Upper lobe of left lung (tissue), 6 donors: Measurements from ENCODE around the gene SULT2A1. TPM values are rescaled to one million over a fixed set of nuclear protein-coding genes. Genes with fewer than 3 reads are reported as not detected.
"Not testable (repeated sequence)": the region's sequence is repeated elsewhere in the genome, so short reads cannot be mapped to it uniquely, and the experiment has no call there.

Source experiments
- ATAC-seq, 2 donors: fragments of 200-7000 bp; cut with Tn5 transposase; one replicate each; pipeline ENCODE4 v1.9.1; 2022; ENCODE audit warnings: mild to moderate bottlenecking in 2 of 2, moderate library complexity in 2 of 2; ENCODE audit not compliant: low FRiP score in 2 of 2
- DNase-seq, 2 donors: peaks; one replicate each; pipeline ENCODE4 v3.0.0-alpha.2; 2019 to 2020
- H3K27ac ChIP-seq, 4 donors: fragments of 200-600 bp; sonication (generic); one replicate each; pipeline ENCODE4 v1.5.1; 2016 to 2019
- H3K27me3 ChIP-seq, 4 donors: fragments of 200-600 bp; sonication (generic); one replicate each; pipeline ENCODE4 v1.5.1; 2017 to 2019
- H3K36me3 ChIP-seq, 4 donors: fragments of 200-600 bp; sonication (generic); one replicate each; pipeline ENCODE4 v1.5.1; 2016 to 2019
- H3K4me1 ChIP-seq, 4 donors: fragments of 200-600 bp; sonication (generic); one replicate each; pipeline ENCODE4 v1.5.1; 2018 to 2019
- H3K4me3 ChIP-seq, 4 donors: fragments of 200-600 bp; sonication (generic); one replicate each; pipeline ENCODE4 v1.5.1; 2017 to 2019; ENCODE audit warnings: mild to moderate bottlenecking in 2 of 4, moderate library complexity in 1 of 4
- H3K9me3 ChIP-seq, 4 donors: fragments of 200-600 bp; sonication (generic); one replicate each; pipeline ENCODE4 v1.5.1; 2018 to 2019
- EP300 ChIP-seq, 4 donors: sonication (generic); formaldehyde crosslinking; IDR thresholded peaks; one replicate each; pipeline ENCODE4 v1.5.1; 2017; ENCODE audit warnings: antibody characterized with exemption in 4 of 4, control low read depth in 2 of 4
- POLR2A ChIP-seq, 4 donors: fragments of 450-650 bp; IDR thresholded peaks; one replicate each; pipeline ENCODE4 v1.5.1; 2016 to 2017; ENCODE audit warnings: antibody characterized with exemption in 4 of 4, mild to moderate bottlenecking in 2 of 4
- POLR2AphosphoS5 ChIP-seq, 2 donors: sonication (generic); formaldehyde crosslinking; IDR thresholded peaks; one replicate each; pipeline ENCODE4 v1.5.1; 2017; ENCODE audit warnings: antibody characterized with exemption in 2 of 2
- WGBS, 2 donors: methylation state at CpG; one replicate each; pipeline ENCODE4 v1.1.5; 2017 to 2018; 5-methylcytosine and 5-hydroxymethylcytosine counted together
- total RNA-seq, 6 donors: library from RNA; depleted of rRNA in 4 of 6; stranded (reverse); fragments of >200 nt in 4 of 6; gene quantifications; one replicate each; pipeline versions ENCODE4 v1.1.0 to v1.2.1, GENCODE V29; 2016 to 2021
- TF ChIP-seq, protein P1 (sequence below), 6 experiments: fragments of 450-650 bp in 4 of 6; fragments of 200-600 bp in 2 of 6; sonication (generic) in 2 of 6; IDR thresholded peaks; one replicate each; pipeline ENCODE4 v1.5.1; 2016 to 2019; ENCODE audit warnings: antibody characterized with exemption in 6 of 6
- donor health status: DM: no; HTN: no; CAD: no; lungs with moderate emphysema.
- donor health status: DM: no; HTN: yes; CAD: no; lungs with severe emphysema.

Gene SULT2A1
- total RNA-seq, 6 donors from 2014 or later = 0.20 to 0.31 TPM; not detected in 4

GRCh38 chr19:47882890-47883289 lies 3.2 kb downstream of the SULT2A1 start:
- TF ChIP-seq, protein P1, sequence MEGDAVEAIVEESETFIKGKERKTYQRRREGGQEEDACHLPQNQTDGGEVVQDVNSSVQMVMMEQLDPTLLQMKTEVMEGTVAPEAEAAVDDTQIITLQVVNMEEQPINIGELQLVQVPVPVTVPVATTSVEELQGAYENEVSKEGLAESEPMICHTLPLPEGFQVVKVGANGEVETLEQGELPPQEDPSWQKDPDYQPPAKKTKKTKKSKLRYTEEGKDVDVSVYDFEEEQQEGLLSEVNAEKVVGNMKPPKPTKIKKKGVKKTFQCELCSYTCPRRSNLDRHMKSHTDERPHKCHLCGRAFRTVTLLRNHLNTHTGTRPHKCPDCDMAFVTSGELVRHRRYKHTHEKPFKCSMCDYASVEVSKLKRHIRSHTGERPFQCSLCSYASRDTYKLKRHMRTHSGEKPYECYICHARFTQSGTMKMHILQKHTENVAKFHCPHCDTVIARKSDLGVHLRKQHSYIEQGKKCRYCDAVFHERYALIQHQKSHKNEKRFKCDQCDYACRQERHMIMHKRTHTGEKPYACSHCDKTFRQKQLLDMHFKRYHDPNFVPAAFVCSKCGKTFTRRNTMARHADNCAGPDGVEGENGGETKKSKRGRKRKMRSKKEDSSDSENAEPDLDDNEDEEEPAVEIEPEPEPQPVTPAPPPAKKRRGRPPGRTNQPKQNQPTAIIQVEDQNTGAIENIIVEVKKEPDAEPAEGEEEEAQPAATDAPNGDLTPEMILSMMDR (IDR thresholded peaks at IDR 0.05) = no peak
- no peak for TF ChIP-seq EP300 (IDR thresholded peaks at IDR 0.05)
- TF ChIP-seq POLR2AphosphoS5 (IDR thresholded peaks at IDR 0.05) = no peak
- no peak for TF ChIP-seq POLR2A (IDR thresholded peaks at IDR 0.05)
- 48 to 75% methylated on average over 3 of the region's 3 CpGs for WGBS, 2 donors
- DNase-seq (no peak), ATAC-seq (no peak)
- H3K27ac ChIP-seq = no peak overlapping the region
- no peaks in the 10 kb centered on the region for H3K36me3 ChIP-seq
- H3K4me3 ChIP-seq = no peak overlapping the region
- no peaks in the 10 kb centered on the region for H3K27me3 ChIP-seq
- no peaks in the 10 kb centered on the region for H3K4me1 ChIP-seq
- H3K9me3 ChIP-seq = no peaks in the 10 kb centered on the region

GRCh38 chr19:47881757-47882156 lies 4.4 kb downstream of the SULT2A1 start:
- H3K27me3 ChIP-seq = no peaks in the 10 kb centered on the region
- no peaks in the 10 kb centered on the region for H3K9me3 ChIP-seq
- H3K4me3 ChIP-seq = no peak overlapping the region
- no peaks in the 10 kb centered on the region for H3K4me1 ChIP-seq
- ATAC-seq = no peak
- TF ChIP-seq POLR2A (IDR thresholded peaks at IDR 0.05) (no peak), POLR2AphosphoS5 (IDR thresholded peaks at IDR 0.05) (no peak), EP300 (IDR thresholded peaks at IDR 0.05) (no peak)
- TF ChIP-seq, protein P1 (IDR thresholded peaks at IDR 0.05) = no peak
- DNase-seq = no peak
- WGBS, 2 donors = 74 to 79% methylated on average over 5 of the region's 5 CpGs
- no peak overlapping the region for H3K27ac ChIP-seq
- H3K36me3 ChIP-seq = no peaks in the 10 kb centered on the region

GRCh38 chr19:47879385-47879784 lies 6.7 kb downstream of the SULT2A1 start:
- H3K4me3 ChIP-seq, H3K27me3 ChIP-seq, H3K9me3 ChIP-seq, H3K36me3 ChIP-seq, DNase-seq, ATAC-seq, H3K27ac ChIP-seq, H3K4me1 ChIP-seq: not testable (repeated sequence)
- WGBS, 2 donors = 54 to 67% methylated on average over 3 to 4 of the region's 4 CpGs

DNA sequence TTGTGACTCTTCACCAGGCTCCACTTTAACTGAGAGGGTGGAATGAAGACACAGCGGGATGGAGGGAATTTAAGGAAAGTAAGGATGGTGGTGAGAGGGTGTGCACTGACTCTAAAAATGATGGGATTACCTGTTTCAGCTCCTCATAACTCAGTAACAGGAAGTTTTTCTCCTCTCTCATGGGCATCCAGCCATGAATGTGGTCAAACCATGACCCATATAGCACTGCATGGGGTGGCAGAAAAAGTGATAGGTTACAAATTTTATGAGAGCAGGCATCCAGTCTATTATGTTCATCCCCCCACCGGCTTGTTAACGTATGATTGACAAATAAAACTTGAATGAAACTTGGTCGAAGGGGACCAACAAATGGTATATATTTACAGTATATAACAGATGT lies 7.2 kb downstream of the SULT2A1 start:
- ATAC-seq (no peak), DNase-seq (no peak)
- Histone ChIP-seq H3K4me1 (no peaks in the 10 kb centered on the region), H3K9me3 (no peaks in the 10 kb centered on the region), H3K4me3 (no peak overlapping the region), H3K27ac (no peak overlapping the region), H3K27me3 (no peaks in the 10 kb centered on the region), H3K36me3 (no peaks in the 10 kb centered on the region)
- WGBS, 2 donors = 70 to 86% methylated on average over 4 of the region's 4 CpGs
- TF ChIP-seq EP300 (IDR thresholded peaks at IDR 0.05) = no peak
- no peak for TF ChIP-seq POLR2A (IDR thresholded peaks at IDR 0.05)
- TF ChIP-seq, protein P1 (IDR thresholded peaks at IDR 0.05) = no peak
- no peak for TF ChIP-seq POLR2AphosphoS5 (IDR thresholded peaks at IDR 0.05)

GRCh38 chr19:47865166-47865565 lies 20.9 kb downstream of the SULT2A1 start:
- ATAC-seq = no peak
- H3K4me3 ChIP-seq = no peak overlapping the region
- no peaks in the 10 kb centered on the region for H3K4me1 ChIP-seq
- TF ChIP-seq POLR2AphosphoS5 (IDR thresholded peaks at IDR 0.05) (no peak), EP300 (IDR thresholded peaks at IDR 0.05) (no peak), POLR2A (IDR thresholded peaks at IDR 0.05) (no peak)
- TF ChIP-seq, protein P1 (IDR thresholded peaks at IDR 0.05) = no peak
- H3K27me3 ChIP-seq = no peaks in the 10 kb centered on the region
- WGBS, 2 donors = 52 to 74% methylated on average over 10 of the region's 10 CpGs
- H3K27ac ChIP-seq = no peak overlapping the region
- no peaks in the 10 kb centered on the region for H3K36me3 ChIP-seq
- H3K9me3 ChIP-seq = peaks cover 0 to 4% (median 0%) of the 10 kb centered on the region in 4 donors
- no peak for DNase-seq
